Fibroblast of pulmonary artery (primary cell): Measurements from ENCODE around the gene ANTXR1.

Source experiments
- DNase-seq: peaks from one replicate; pipeline ENCODE4 v3.0.0-alpha.2; 2010; ENCODE audit warnings: low read depth
- H3K4me3 ChIP-seq: replicated peaks from 2 replicates; pipeline ENCODE4 v1.5.1; 2011; ENCODE audit warnings: low read depth, mild to moderate bottlenecking, control low read depth, low read length, moderate library complexity
- TF ChIP-seq, protein P1 (sequence below): IDR thresholded peaks from 2 replicates; pipeline ENCODE4 v1.5.1; 2011; ENCODE audit warnings: mild to moderate bottlenecking, control low read depth, low read length, inconsistent platforms; ENCODE audit errors: missing control alignments

The ANTXR1 gene

DNA sequence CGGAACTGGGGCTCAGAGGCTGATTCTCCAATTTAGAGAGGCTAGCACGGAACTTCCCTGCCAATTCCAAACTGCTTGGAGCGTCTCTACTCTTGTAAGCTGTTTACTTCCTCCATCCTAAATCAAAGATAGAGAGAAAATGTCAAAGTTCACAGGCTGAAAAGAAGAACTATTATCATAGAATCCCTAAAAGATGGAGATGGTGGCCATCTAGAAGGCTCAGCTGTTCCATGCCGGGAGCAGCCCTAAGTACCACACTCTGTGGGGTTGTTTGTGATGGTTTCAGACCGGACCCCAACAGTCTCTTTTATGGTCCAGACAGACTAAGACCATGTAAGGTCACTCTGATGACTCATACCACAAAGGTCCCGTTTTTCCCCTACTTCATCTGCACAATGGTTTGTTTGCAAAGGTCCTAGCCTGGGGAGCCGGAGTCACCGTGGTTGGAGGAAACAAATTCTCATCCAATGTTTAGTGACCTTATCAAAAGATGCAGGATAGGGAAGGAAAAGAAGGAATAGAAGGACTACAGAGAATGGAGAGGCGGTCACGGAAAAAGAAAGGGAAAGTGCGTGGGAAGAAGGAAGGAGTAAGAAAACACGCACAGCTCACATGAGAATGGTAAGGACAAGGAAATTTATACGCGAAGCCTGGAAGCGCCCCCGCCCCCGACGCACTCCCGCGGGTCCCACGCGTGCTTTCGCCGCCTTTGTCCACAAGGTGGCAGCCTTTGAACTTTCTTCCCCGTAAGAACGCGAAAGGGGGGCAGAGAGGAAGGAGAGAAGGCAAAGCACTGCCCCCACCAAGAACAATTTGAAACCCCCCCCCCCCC is 453 bp upstream of the ANTXR1 start:
- peak overlapping the region; percentile 95 for H3K4me3 ChIP-seq
- TF ChIP-seq, protein P1, sequence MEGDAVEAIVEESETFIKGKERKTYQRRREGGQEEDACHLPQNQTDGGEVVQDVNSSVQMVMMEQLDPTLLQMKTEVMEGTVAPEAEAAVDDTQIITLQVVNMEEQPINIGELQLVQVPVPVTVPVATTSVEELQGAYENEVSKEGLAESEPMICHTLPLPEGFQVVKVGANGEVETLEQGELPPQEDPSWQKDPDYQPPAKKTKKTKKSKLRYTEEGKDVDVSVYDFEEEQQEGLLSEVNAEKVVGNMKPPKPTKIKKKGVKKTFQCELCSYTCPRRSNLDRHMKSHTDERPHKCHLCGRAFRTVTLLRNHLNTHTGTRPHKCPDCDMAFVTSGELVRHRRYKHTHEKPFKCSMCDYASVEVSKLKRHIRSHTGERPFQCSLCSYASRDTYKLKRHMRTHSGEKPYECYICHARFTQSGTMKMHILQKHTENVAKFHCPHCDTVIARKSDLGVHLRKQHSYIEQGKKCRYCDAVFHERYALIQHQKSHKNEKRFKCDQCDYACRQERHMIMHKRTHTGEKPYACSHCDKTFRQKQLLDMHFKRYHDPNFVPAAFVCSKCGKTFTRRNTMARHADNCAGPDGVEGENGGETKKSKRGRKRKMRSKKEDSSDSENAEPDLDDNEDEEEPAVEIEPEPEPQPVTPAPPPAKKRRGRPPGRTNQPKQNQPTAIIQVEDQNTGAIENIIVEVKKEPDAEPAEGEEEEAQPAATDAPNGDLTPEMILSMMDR, result peak; percentile 64
- peak; percentile 88 for DNase-seq

DNA sequence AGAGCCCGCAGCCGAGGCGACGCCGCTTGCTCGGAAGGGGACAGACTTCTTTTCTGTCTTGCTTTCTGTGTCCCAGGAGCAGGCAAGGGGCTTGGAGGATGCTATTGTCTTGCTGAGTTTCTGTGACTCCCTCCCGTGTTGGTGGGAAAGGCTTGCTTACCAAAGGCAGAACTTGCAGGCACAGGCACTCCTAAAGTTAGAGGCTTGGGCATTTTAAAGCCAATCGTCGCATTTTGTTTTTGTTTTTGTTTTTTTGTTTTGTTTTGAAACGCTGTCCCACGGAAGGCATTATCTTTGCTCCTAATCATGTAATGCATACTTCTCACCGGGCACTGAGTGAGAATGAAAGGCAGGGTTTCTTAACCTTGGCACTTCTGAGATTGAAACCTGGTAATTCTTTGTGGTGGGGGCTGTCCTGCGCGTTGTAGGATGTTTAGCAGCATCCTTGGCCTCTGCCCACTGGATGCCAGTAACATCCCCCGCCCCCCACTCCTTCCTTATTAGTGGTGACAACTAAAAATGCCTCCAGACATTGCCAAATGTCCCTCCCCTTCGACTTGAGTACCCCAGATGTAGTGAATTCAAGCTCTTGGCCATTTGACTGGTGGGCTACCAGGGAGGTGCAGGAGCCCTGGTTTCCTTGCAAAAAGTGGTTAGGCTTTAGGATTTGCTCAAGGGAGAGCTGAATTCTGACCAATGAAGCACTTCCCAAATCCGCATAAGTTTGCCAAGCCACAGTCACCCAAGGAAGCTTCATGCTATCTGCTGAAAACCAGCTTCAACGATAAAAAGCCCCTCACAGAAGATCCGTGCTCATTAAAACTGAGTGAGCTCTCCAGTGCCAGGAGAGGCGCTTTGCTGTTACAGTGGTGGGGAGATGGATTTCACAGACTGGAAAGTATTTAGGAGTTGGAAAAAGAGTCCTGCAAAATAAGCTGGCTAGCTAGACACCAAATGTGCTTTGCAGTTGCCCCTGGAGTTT is 1.2 kb downstream of the ANTXR1 start:
- DNase-seq, result peak; percentile 69
- TF ChIP-seq, protein P1, result peak; percentile 14
- H3K4me3 ChIP-seq, result peak overlapping the region; percentile 95

DNA sequence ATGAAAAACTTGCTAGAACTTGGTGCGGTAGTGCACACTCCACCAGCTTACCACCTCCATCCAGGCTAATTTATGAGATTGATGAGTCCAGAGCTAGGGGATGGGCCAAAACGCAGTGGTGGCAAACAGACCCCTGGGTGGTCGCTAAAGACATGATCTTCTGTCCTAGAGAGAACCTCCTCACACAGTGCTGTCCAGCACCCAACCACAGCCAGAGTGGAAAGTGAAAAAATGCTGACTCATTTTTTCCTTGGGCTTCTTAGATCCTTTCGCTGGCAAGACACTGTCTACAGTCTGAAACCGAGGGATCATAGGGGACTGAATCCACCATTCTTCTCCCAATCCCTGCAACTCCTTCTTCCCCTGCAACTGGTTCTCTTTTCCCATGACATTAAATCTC is 4.1 kb downstream of the ANTXR1 start:
- peak overlapping the region; percentile 95 for H3K4me3 ChIP-seq
- TF ChIP-seq, protein P1, result no peak
- peak; percentile 73 for DNase-seq

DNA sequence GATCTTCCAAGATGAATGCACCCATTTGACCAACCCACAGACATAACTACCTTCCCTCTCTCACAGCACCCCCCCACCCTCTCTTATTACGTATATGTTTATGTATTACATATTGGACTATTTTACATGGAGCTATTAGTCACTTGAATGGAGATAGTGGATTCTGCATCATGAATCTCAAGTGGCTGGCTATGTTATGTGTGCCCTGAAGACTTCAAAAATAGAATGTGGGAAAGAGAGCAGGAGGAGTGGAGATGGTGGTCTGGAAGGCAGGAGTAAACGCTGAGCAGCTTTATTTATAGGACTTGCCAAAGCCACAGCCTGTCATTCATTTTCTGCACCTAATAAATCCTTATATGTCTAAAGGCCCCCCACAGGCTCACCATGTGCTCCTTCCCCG is 4.9 kb downstream of the ANTXR1 start:
- DNase-seq, result no peak
- no peak overlapping the region for H3K4me3 ChIP-seq
- TF ChIP-seq, protein P1, result no peak

DNA sequence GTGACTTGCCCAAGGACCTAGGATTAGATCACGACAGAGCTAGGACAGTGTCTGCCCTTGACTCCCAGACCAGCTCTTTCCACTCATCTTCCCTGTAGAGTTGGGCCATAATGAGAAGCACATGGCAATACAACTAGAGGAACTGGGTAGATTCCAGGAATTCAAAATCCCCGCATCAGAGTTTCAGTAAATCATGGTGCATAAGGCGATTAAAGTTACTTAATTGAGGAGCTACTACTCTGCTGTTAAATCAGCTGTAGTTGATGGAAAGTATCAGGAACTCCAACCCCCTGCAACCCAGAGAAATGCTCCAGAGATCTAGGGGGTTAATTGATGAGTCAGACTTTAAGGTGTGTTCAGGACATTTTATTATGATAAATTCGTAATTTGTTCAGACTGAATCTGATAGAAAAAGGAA is 5.7 kb downstream of the ANTXR1 start:
- no peak overlapping the region for H3K4me3 ChIP-seq
- TF ChIP-seq, protein P1, result no peak
- no peak for DNase-seq

DNA sequence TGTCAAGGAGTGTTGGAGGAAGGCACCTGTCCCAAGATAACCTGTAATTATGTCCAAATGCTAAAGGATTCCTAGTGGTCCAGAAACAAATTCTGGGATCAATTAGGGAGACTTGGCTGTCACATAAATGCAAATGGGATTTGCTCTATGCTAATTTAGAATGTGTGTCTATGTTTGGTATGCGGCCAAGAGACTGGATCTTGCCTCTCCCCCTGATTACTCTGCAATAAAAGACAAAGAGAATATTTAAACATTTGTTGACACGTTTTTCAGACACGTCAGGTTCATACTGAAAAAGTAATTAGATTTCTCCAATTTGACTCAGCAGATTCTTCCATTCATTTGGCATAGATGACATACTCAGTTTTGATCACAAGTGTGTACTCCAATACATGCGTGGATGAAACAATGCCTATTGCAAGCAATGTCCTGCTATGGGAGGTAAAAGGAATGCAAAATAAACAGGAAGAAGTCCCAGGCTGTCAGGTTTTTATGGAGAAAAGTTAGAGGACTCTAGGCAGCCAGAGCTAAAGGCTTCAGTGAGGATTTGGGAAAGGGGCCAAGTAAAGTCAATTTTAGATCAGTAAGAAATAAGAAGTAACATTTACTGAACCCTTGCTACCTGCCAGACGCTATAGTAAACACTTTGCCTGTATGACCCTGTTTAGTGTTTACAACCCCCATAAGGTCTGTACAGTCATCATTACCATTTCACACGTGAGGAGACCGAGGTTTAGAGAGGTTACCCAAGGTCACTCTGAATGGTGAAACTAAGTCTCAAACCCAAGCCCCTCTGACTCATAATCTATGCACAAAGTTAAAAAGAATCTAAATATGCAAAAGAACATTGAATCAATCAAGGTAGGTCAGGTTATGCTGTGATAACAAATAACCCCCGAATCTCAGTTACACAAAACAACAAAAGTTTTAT is 7.8 kb downstream of the ANTXR1 start:
- DNase-seq, result no peak
- TF ChIP-seq, protein P1, result no peak
- no peak overlapping the region for H3K4me3 ChIP-seq
